Measurements from ENCODE around the gene NSG1.

The NSG1 gene

DNA sequence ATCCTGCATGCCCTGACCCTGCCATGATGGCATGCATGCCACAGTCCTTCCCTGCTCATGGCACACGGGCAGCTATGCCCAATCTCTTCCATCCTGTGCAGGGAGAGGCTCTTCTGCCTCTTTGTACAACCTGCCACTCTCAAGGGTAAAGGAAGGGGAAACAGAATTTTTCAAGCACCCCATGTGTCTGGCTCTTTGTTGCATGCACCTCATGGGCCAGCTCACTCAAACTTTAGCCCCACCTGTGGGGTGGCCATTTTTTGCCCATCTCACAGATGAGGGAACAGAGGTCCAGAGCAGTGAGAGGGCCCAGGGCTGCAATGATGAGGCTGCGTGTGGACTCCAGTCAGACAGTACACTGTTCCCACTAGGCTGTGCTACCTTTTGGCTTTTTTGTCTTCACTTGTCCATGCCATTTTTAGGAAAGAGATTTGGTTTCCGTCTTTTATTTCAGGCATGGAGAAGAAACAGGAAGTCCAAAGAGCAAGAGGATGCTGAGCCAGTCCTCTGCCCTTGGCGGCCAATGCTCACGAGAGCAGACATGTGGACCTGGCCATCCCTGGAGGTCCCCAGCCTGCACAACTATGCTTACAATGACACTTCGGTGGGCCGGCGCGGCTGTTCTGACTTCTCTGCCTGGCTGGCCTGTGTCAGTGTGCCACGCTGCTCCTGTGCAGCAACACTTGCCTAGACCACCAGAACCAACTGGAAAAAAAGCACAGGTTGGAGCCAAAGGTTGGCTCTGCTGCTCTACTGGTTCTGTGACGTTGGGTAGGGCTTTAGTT, 45.6 kb downstream of the NSG1 start:
- TF ChIP-seq, protein P1, sequence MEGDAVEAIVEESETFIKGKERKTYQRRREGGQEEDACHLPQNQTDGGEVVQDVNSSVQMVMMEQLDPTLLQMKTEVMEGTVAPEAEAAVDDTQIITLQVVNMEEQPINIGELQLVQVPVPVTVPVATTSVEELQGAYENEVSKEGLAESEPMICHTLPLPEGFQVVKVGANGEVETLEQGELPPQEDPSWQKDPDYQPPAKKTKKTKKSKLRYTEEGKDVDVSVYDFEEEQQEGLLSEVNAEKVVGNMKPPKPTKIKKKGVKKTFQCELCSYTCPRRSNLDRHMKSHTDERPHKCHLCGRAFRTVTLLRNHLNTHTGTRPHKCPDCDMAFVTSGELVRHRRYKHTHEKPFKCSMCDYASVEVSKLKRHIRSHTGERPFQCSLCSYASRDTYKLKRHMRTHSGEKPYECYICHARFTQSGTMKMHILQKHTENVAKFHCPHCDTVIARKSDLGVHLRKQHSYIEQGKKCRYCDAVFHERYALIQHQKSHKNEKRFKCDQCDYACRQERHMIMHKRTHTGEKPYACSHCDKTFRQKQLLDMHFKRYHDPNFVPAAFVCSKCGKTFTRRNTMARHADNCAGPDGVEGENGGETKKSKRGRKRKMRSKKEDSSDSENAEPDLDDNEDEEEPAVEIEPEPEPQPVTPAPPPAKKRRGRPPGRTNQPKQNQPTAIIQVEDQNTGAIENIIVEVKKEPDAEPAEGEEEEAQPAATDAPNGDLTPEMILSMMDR (IDR thresholded peaks at IDR 0.05), result no peak

DNA sequence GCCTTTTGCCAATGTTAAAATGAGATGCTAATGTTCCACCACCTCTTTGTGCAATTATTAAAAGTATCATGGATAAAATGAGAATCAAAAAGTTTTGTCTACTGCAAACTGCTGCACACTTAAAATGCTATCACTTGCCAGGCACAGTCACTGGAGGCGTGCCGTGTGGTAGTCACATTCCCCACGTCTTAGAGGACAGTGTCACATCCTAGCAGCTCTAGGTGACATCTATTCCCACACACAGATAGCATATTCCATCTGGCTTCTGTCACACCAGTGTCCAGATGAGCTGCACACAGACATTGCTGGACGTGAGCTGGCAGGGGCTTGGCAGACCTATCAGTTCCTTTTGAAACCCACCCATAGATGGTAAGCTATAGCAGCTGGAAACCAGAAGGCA, 47.0 kb downstream of the NSG1 start:
- TF ChIP-seq, protein P1 (IDR thresholded peaks at IDR 0.05), result no peak

DNA sequence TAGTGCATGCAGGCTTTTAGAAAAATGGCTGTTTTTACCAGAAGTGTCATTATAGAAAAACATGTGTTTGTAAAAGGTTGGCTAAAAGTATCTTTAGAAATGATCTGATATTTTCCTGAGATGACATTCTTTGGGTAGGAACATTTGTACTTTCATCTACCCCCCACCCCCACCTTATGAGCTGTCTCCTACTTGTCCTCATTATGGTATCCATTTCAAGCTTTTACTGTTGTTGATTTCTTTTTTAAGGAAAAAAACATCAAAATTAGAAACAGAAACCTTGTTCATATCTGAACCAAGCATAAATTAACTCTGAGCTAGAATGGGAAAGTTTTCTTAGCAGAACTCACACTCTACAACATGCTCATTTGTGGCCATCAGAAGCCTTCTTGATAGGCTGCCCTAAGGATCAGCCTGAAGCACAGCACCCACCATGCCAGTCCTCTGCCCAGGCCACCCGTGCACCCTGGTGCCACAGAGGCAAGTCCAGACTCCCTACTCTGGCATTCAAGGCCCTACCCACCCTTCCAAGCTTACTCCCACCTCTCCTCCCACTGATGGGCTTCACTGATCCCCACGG, 49.4 kb downstream of the NSG1 start:
- TF ChIP-seq, protein P1 (IDR thresholded peaks at IDR 0.05), result no peak

DNA sequence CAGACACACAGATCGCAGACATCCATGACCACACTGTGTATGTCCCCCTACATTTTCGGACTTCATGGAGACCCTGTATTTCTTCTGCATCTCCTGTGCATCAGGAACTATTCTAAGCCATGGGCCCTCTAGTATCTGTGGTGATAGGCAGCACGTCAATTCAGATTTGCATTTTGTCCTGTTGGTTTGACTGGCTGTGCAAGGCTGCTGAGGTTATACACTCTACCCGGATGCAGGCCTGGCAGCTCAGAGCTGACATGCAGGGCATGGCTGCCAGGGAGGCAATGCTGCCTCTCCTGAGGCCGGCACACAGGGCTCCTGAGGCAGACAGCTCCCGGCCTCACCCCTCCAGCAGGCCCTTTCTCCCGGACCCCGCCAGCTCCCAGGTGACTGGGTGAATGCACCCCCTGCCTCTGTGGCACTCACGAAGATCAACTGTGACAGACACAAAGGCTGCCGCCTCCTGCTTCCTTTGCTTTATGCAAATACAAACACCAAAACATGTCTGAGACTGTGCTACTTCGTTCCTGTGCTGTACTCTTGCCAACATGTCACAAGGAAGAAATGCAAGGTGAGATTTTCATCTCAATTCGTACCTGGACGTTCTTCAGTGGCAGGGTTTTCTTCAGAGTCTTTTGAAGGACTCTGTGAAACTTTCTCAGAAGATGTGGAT, 51.0 kb downstream of the NSG1 start:
- TF ChIP-seq, protein P1 (IDR thresholded peaks at IDR 0.05), result no peak

DNA sequence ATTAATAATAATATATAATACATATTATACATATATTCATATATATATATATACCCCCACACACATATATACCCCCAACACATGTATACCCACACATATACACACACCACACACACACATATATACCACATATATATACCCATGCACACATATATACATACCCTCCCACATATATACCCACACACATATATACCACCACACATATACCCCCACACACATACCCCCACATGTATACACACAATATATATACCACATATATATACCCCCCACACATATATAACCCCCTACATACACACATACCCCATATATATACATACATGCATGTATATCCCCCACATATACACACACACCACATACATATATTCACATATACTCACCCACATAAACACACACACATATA, 52.0 kb downstream of the NSG1 start:
- TF ChIP-seq, protein P1 (IDR thresholded peaks at IDR 0.05), result no peak

GRCh38 chr4:4439782-4440181, 52.9 kb downstream of the NSG1 start:
- TF ChIP-seq, protein P1 (IDR thresholded peaks at IDR 0.05), result no peak

DNA sequence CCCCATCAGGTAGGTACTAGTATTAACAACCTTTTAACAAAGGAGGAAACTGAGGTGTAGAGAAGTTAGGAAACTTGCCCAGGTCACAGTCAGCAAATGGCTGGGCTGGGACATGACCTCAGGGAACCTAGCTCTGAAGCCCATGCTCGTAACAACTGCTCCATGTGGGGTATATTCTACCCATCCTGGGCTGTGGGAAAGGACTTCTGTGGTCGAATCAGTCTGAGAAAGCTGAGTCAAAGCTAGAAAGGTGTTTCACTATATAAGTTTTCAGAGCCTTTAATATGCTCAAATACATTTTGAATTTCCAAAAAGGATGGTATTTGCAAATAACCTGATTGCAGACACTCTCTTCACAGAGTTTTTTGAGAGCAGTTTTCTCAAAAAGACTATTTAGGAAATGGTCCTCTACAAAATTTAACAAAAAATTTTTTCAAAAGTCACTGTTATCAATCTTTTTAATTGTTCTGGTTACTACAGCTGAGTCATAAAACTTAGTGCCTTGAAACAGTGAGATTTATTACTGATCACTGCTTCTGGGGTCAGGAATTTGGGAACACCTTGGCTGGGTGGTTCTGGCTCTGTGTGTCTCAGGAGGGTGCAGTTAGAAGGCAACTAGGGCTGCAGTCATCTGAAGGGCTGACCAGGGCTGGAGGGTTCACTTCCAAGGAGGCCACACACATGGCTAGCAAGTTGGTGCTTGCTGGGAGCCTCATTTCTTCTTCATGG, 53.6 kb downstream of the NSG1 start:
- TF ChIP-seq, protein P1 (IDR thresholded peaks at IDR 0.05), result no peak
